Adrenal gland (tissue), 12 donors: ENCODE results near the gene MLXIPL. TPM values are rescaled to one million over a fixed set of nuclear protein-coding genes. Genes with fewer than 3 reads are reported as not detected.
A peak's percentile ranks its signal among the peaks of the same experiment; 100 is the strongest.
"Not testable (repeated sequence)": the region's sequence is repeated elsewhere in the genome, so short reads cannot be mapped to it uniquely, and the experiment has no call there.

ENCODE experiments used
- DNase-seq, 7 donors: peaks; one replicate each; pipeline ENCODE4 v3.0.0-alpha.2; 2019 to 2020
- H3K27ac ChIP-seq, 5 donors: fragments of 200-600 bp; sonication (generic) in 4 of 5; 1 replicate in 3 of 5; 2 replicates in 2 of 5; pipeline versions ENCODE4 v1.5.1 to v1.8.0; 2016 to 2020; ENCODE audit warnings: mild to moderate bottlenecking in 1 of 5
- H3K27me3 ChIP-seq: fragments of 200-600 bp; 2 replicates; pipeline ENCODE4 v1.8.0; 2021
- H3K36me3 ChIP-seq, 2 donors: fragments of 200-600 bp; replicated peaks in 1 of 2; 1 replicate in 1 of 2; 2 replicates in 1 of 2; pipeline versions ENCODE4 v1.5.1 to v1.8.0; 2018 to 2022
- H3K4me1 ChIP-seq, 2 donors: fragments of 200-600 bp; replicated peaks in 1 of 2; 1 replicate in 1 of 2; 2 replicates in 1 of 2; pipeline versions ENCODE4 v1.5.1 to v1.8.0; 2018 to 2021
- H3K4me3 ChIP-seq, 4 donors: fragments of 200-600 bp; sonication (generic) in 3 of 4; one replicate each; pipeline ENCODE4 v1.5.1; 2016 to 2018
- H3K9me3 ChIP-seq, 3 donors: fragments of 200-600 bp; sonication (generic) in 1 of 3; replicated peaks in 1 of 3; 1 replicate in 2 of 3; 2 replicates in 1 of 3; pipeline versions ENCODE4 v1.5.1 to v1.8.0; 2016 to 2021
- POLR2A ChIP-seq, 2 donors: fragments of 450-650 bp; IDR thresholded peaks; one replicate each; pipeline ENCODE4 v1.6.1; 2017; ENCODE audit warnings: antibody characterized with exemption in 2 of 2, mild to moderate bottlenecking in 2 of 2, moderate library complexity in 1 of 2
- WGBS, 4 donors: extraction: QIAGEN DNeasy Blood & Tissue Kit in 2 of 4; methylation state at CpG; one replicate each; pipeline versions ENCODE4 v1.1.5 to v1.1.7; 2013 to 2017; 5-methylcytosine and 5-hydroxymethylcytosine counted together
- intact Hi-C, 2 donors: fragments of 100-400 bp; cut with DNase I; formaldehyde crosslinking; loops; one replicate each; pipeline versions ENCODE4 v1.14.1 to v1.15.0; 2022 to 2023
- polyA plus RNA-seq, 3 donors: library from polyadenylated mRNA; stranded (reverse); fragments of 200-250 nt in 2 of 3; fragments of 350-450 nt in 1 of 3; fragmentation: Illumina TruSeq in 1 of 3; extraction: RNeasy Lipid Tissue Mini Kit (QIAGEN cat#74804) in 1 of 3; gene quantifications; one replicate each; pipeline ENCODE4 v1.2.3, GENCODE V29; 2013 to 2014
- total RNA-seq, 9 donors: library from RNA; depleted of rRNA in 4 of 9; stranded (reverse); fragments of >200 nt in 4 of 9; fragments of 120-200 nt in 1 of 9; fragmentation: NEBNext Ultra II Directional in 1 of 9; extraction: Animal tissue kit (Norgen Biotek cat#: 25700) in 1 of 9; gene quantifications; one replicate each; pipeline versions ENCODE4 v1.1.0 to v1.2.4, GENCODE V29; 2013 to 2023
- TF ChIP-seq, protein P1 (sequence below), 6 experiments: fragments of 450-650 bp in 4 of 6; fragments of 200-600 bp in 2 of 6; sonication (generic) in 1 of 6; IDR thresholded peaks; 1 replicate in 5 of 6; 2 replicates in 1 of 6; pipeline versions ENCODE4 v1.5.1 to v1.8.0; 2016 to 2021; ENCODE audit warnings: antibody characterized with exemption in 6 of 6, mild to moderate bottlenecking in 2 of 6, moderate library complexity in 1 of 6
- donor health status: healthy with polysubstance abuse.
- donor health status: Bipolar disorder and iron deficiency.
- donor health status: DM: yes; HTN: yes; CAD: no.
- donor health status: DM: no; HTN: no; CAD: no.
- donor health status: DM: no; HTN: no; CAD: no.
- donor health status: DM: yes; HTN: yes; CAD: no.

The MLXIPL gene
- total and polyA plus RNA-seq, 12 donors = under 0.01 to 586 (median 62.7) TPM

DNA sequence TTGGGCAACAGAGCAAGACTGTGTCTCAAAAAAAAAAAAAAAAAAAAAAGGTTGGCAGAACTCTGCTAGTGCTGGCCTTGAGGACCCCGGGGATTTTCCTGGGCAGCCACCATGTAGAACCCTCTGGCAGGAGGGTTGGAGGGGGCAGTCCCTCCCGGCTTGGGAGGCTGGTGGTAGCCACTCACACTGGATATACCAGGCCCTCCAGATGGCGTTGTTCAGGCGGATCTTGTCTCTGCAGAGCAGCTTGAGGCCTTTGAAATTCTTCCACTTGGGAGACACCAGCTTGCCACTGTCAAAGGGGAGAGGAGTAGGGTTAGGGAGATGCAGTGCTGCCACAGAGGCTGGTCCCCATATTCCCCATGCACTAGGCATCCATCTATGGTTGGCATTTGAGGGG lies 8.4 kb downstream of the MLXIPL start:
- Histone ChIP-seq H3K4me1 (peaks cover 0 to 8% of the 10 kb centered on the region in 2 donors), H3K27ac (no peak overlapping the region), H3K4me3 (no peak overlapping the region), H3K36me3 (no peaks in the 10 kb centered on the region), H3K27me3 (no peaks in the 10 kb centered on the region), H3K9me3 (no peaks in the 10 kb centered on the region)
- intact Hi-C loops = no loop called here
- TF ChIP-seq POLR2A (IDR thresholded peaks at IDR 0.05) = no peak
- TF ChIP-seq, protein P1, sequence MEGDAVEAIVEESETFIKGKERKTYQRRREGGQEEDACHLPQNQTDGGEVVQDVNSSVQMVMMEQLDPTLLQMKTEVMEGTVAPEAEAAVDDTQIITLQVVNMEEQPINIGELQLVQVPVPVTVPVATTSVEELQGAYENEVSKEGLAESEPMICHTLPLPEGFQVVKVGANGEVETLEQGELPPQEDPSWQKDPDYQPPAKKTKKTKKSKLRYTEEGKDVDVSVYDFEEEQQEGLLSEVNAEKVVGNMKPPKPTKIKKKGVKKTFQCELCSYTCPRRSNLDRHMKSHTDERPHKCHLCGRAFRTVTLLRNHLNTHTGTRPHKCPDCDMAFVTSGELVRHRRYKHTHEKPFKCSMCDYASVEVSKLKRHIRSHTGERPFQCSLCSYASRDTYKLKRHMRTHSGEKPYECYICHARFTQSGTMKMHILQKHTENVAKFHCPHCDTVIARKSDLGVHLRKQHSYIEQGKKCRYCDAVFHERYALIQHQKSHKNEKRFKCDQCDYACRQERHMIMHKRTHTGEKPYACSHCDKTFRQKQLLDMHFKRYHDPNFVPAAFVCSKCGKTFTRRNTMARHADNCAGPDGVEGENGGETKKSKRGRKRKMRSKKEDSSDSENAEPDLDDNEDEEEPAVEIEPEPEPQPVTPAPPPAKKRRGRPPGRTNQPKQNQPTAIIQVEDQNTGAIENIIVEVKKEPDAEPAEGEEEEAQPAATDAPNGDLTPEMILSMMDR (IDR thresholded peaks at IDR 0.05) = no peak
- 45 to 57% (median 55%) methylated on average over 2 to 4 of the region's 4 CpGs for WGBS, 4 donors
- DNase-seq = peak in 1 of 7 donors; percentile 52

- H3K27me3 ChIP-seq, DNase-seq, H3K4me3 ChIP-seq, intact Hi-C loops, H3K9me3 ChIP-seq, H3K4me1 ChIP-seq, H3K36me3 ChIP-seq, H3K27ac ChIP-seq: not testable (repeated sequence)
- 71 to 88% (median 87%) methylated on average over 10 of the region's 10 CpGs for WGBS, 4 donors
These were observed 9.4 kb downstream of the MLXIPL start for GRCh38 chr7:73614937-73615336.

GRCh38 chr7:73613954-73614735 lies 10.2 kb downstream of the MLXIPL start:
- H3K9me3 ChIP-seq = no peaks in the 10 kb centered on the region
- no peaks in the 10 kb centered on the region for H3K36me3 ChIP-seq
- TF ChIP-seq POLR2A (IDR thresholded peaks at IDR 0.05) = no peak
- TF ChIP-seq, protein P1 (IDR thresholded peaks at IDR 0.05) = no peak
- H3K27me3 ChIP-seq = no peaks in the 10 kb centered on the region
- no peak overlapping the region for H3K27ac ChIP-seq
- intact Hi-C loops = no loop called here
- peaks cover 0 to 8% of the 10 kb centered on the region in 2 donors for H3K4me1 ChIP-seq
- 70 to 77% (median 73%) methylated on average over 14 of the region's 14 CpGs for WGBS, 4 donors
- H3K4me3 ChIP-seq = no peak overlapping the region
- DNase-seq = no peak

DNA sequence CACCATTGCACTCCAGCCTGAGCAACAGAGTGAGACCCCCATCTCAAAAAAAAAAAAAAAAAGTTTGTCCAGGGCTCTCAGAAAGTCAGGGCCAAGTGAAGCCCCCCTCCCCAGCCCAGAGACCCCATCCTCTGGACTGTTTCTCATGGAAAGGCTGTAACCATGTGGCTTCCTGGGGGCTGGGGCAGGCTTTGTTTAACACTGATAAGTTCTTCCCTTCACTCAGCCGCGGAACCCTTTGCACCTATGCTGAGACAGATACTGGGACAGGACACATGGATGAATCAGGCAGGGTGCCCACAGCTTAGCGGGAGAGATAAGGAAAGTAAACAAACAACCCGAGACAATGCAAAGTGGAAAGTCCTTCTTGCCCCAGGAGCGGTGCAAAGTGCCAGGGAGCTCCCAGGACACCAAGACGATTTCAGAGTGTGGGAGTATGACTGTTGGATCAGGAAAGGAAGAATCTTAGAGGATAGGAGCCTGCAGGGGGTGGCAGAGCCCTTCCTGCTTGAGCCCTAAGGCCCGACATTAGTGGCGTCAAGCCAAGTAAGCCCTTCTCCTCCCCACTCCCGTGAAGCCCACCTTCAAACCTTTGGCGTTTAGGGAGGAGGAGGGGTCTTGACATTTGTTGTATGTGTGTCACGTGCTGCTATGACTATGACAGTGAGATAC lies 11.6 kb downstream of the MLXIPL start:
- Histone ChIP-seq H3K36me3 (no peaks in the 10 kb centered on the region), H3K27me3 (no peaks in the 10 kb centered on the region), H3K4me3 (no peak overlapping the region), H3K9me3 (no peaks in the 10 kb centered on the region), H3K27ac (peak overlapping the region in 3 of 5 donors; percentile 6 to 47 (median 41)), H3K4me1 (peaks cover 0 to 8% of the 10 kb centered on the region in 2 donors)
- 8 to 18% (median 15%) methylated on average over 10 to 11 of the region's 11 CpGs for WGBS, 4 donors
- intact Hi-C loops = no loop called here
- no peak for TF ChIP-seq POLR2A (IDR thresholded peaks at IDR 0.05)
- TF ChIP-seq, protein P1 (IDR thresholded peaks at IDR 0.05) = peak in 3 of 6 experiments; percentile 24 to 26 (median 24)
- peak; percentile 52 to 86 (median 82) for DNase-seq
